ENCODE data around the gene PPARD. TPM values are rescaled to one million over a fixed set of nuclear protein-coding genes. Genes with fewer than 3 reads are reported as not detected.

Gene PPARD
- polyA plus RNA-seq, 3 donors, result 1.2 to 22.0 (median 2.4) TPM

DNA sequence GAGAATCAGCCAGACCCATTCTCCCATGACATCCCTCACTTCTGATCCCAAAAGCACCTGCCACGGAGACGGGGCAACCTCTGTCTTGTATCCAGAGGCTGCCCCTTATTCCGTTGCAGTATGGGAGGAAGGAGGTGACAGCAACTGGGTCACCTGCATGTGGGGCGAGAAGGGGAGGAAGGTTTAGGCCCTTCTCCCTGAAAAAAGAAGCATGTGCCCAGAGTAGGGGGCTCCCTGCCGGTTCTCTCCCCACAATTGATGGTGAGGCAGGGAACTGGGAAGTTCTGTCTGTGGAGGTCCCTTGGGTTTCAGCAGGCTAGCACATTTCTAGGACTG lies 60.5 kb downstream of the PPARD start:
- Mint-ChIP-seq H3K4me3 (no peak overlapping the region), H3K9me3 (no peaks in the 10 kb centered on the region), H3K27me3 (ENCODE audit: low read depth in 3 of 3) (peaks cover 0 to 7% (median 5%) of the 10 kb centered on the region in 3 donors), H3K4me1 (no peaks in the 10 kb centered on the region), H3K27ac (no peak overlapping the region), H3K36me3 (peaks cover 6 to 8% of the 10 kb centered on the region in 2 donors)
- TF ChIP-seq, protein P1, sequence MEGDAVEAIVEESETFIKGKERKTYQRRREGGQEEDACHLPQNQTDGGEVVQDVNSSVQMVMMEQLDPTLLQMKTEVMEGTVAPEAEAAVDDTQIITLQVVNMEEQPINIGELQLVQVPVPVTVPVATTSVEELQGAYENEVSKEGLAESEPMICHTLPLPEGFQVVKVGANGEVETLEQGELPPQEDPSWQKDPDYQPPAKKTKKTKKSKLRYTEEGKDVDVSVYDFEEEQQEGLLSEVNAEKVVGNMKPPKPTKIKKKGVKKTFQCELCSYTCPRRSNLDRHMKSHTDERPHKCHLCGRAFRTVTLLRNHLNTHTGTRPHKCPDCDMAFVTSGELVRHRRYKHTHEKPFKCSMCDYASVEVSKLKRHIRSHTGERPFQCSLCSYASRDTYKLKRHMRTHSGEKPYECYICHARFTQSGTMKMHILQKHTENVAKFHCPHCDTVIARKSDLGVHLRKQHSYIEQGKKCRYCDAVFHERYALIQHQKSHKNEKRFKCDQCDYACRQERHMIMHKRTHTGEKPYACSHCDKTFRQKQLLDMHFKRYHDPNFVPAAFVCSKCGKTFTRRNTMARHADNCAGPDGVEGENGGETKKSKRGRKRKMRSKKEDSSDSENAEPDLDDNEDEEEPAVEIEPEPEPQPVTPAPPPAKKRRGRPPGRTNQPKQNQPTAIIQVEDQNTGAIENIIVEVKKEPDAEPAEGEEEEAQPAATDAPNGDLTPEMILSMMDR (IDR thresholded peaks at IDR 0.05), result no peak
- Histone ChIP-seq H2AFZ (ENCODE audit: insufficient read depth, low read depth, low read length, poor library complexity, severe bottlenecking) (no peak overlapping the region), H3K4me1 (ENCODE audit: control insufficient read depth in 1 of 2, insufficient read depth in 2 of 2, low read length in 2 of 2) (no peaks in the 10 kb centered on the region), H3K27ac (ENCODE audit: low read depth in 1 of 2, low read length in 2 of 2) (no peak overlapping the region), H3K4me2 (replicated peaks; ENCODE audit: extremely low read depth, low read length, poor library complexity, severe bottlenecking) (no peak overlapping the region), H3K9me3 (replicated peaks in 1 of 2; ENCODE audit: control insufficient read depth in 1 of 2, insufficient read depth in 1 of 2, low read length in 2 of 2) (no peaks in the 10 kb centered on the region), H3K36me3 (replicated peaks in 1 of 2; ENCODE audit: control insufficient read depth in 1 of 2, insufficient read depth in 2 of 2, low read length in 2 of 2) (no peaks in the 10 kb centered on the region), H3K27me3 (ENCODE audit: control insufficient read depth in 2 of 2, insufficient read depth in 2 of 2, low read length in 2 of 2) (no peaks in the 10 kb centered on the region), H3K9ac (ENCODE audit: insufficient read depth, low read length, poor library complexity, severe bottlenecking) (no peak overlapping the region), H3K4me3 (replicated peaks in 1 of 3; ENCODE audit: low read depth in 2 of 3, low read length in 3 of 3) (no peak overlapping the region), H3K79me2 (ENCODE audit: insufficient read depth, low read length) (no peaks in the 10 kb centered on the region), H4K20me1 (ENCODE audit: insufficient read depth, low read length) (peaks cover 45% of the 10 kb centered on the region)
- intact Hi-C loops (cut with micrococcal nuclease), result no loop called here
- DNase-seq, result no peak
- 100% methylated on average over 2 of the region's 5 CpGs for WGBS (ENCODE audit: insufficient coverage)

DNA sequence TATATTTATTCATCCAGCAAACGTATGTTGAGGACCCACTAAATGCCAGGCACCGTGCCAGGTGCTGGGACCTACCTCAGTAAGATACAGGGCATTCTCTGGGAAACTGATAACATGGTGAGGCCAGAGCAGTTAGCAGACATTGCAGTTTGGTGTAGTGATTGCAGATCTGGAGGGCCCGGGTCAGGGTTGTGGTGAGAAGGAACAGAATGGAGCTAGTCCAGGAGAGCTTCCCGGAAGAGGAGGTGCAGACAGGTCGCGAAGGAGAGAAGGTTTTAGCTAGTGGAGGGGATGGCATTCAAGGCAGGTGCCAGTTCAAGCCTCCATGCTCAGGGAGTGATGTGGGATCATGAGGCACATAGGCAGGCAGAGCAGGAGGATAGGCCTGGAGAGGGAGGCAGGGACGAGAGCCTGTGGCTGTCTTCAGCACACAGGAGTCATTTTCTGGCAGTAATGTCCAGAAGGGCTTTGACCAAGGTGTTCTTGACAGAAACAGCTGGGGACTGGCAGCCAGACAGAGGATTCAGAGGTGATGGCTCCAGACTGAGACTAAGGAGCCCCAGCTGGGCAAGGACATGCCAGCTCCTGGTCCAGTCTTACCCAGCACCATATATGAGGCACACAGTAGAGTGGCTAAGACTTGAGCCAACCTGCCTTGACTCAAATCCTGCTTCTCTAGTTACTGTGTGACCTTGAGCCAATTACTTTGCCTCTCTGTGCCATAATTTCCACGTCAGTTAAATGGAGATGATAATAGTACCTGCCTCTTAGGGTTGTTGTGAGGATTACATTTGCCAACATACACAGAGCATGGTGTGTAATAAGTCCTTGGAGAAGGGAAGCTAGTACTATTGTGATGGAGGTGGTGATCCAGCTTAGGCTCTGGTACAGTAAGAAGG lies 61.4 kb downstream of the PPARD start:
- no peak overlapping the region for H2AFZ ChIP-seq (ENCODE audit: insufficient read depth, low read depth, low read length, poor library complexity, severe bottlenecking)
- Mint-ChIP-seq H3K9me3 (no peaks in the 10 kb centered on the region), H3K27ac (no peak overlapping the region), H3K27me3 (ENCODE audit: low read depth in 3 of 3) (peaks cover 0 to 10% (median 4%) of the 10 kb centered on the region in 3 donors), H3K4me3 (no peak overlapping the region), H3K4me1 (no peaks in the 10 kb centered on the region), H3K36me3 (peaks cover 0 to 3% of the 10 kb centered on the region in 2 donors)
- H3K4me3 ChIP-seq (replicated peaks in 1 of 3; ENCODE audit: low read depth in 2 of 3, low read length in 3 of 3), result no peak overlapping the region
- H3K79me2 ChIP-seq (ENCODE audit: insufficient read depth, low read length), result no peaks in the 10 kb centered on the region
- H4K20me1 ChIP-seq (ENCODE audit: insufficient read depth, low read length), result peaks cover 55% of the 10 kb centered on the region
- no peaks in the 10 kb centered on the region for H3K9me3 ChIP-seq (replicated peaks in 1 of 2; ENCODE audit: control insufficient read depth in 1 of 2, insufficient read depth in 1 of 2, low read length in 2 of 2)
- H3K27ac ChIP-seq (ENCODE audit: low read depth in 1 of 2, low read length in 2 of 2), result no peak overlapping the region
- no peak for DNase-seq
- TF ChIP-seq, protein P1 (IDR thresholded peaks at IDR 0.05), result no peak
- H3K9ac ChIP-seq (ENCODE audit: insufficient read depth, low read length, poor library complexity, severe bottlenecking), result no peak overlapping the region
- H3K36me3 ChIP-seq (replicated peaks in 1 of 2; ENCODE audit: control insufficient read depth in 1 of 2, insufficient read depth in 2 of 2, low read length in 2 of 2), result no peaks in the 10 kb centered on the region
- intact Hi-C loops (cut with micrococcal nuclease), result no loop called here
- no peaks in the 10 kb centered on the region for H3K27me3 ChIP-seq (ENCODE audit: control insufficient read depth in 2 of 2, insufficient read depth in 2 of 2, low read length in 2 of 2)
- WGBS (ENCODE audit: insufficient coverage), result 96% methylated on average over 7 of the region's 8 CpGs
- no peak overlapping the region for H3K4me2 ChIP-seq (replicated peaks; ENCODE audit: extremely low read depth, low read length, poor library complexity, severe bottlenecking)
- H3K4me1 ChIP-seq (ENCODE audit: control insufficient read depth in 1 of 2, insufficient read depth in 2 of 2, low read length in 2 of 2), result no peaks in the 10 kb centered on the region
